ACC112 (cell line): ENCODE data around the gene NPIPB2.
"Not testable (repeated sequence)": the region's sequence is repeated elsewhere in the genome, so short reads cannot be mapped to it uniquely, and the experiment has no call there.

Experiments used
- H2AFZ ChIP-seq: fragments of 200-600 bp; sonication (generic); one replicate; pipeline ENCODE4 v1.6.0; 2017; ENCODE audit warnings: antibody characterized with exemption, low read length; ENCODE audit not compliant: unreplicated experiment
- H3K27ac ChIP-seq: fragments of 200-600 bp; sonication (generic); 2 replicates; pipeline ENCODE4 v1.5.1; 2014; ENCODE audit warnings: low read depth, mild to moderate bottlenecking, antibody characterized with exemption, low read length, moderate library complexity
- H3K27me3 ChIP-seq: fragments of 200-600 bp; sonication (generic); 2 replicates; pipeline ENCODE4 v1.6.1; 2014; ENCODE audit warnings: mild to moderate bottlenecking, antibody characterized with exemption, low read length, moderate library complexity, mixed read lengths; ENCODE audit not compliant: insufficient read depth
- H3K36me3 ChIP-seq: fragments of 200-600 bp; sonication (generic); 2 replicates; pipeline ENCODE4 v1.6.1; 2016; ENCODE audit warnings: mild to moderate bottlenecking, antibody characterized with exemption, low read length, moderate library complexity, mixed read lengths; ENCODE audit not compliant: insufficient read depth
- H3K4me1 ChIP-seq: fragments of 200-600 bp; sonication (generic); one replicate; pipeline ENCODE4 v1.6.1; 2016; ENCODE audit warnings: low read length, mixed read lengths; ENCODE audit not compliant: insufficient read depth, unreplicated experiment, control insufficient read depth
- H3K4me3 ChIP-seq: fragments of 200-600 bp; sonication (generic); 2 replicates; pipeline ENCODE4 v1.5.1; 2014; ENCODE audit warnings: mild to moderate bottlenecking, low read depth, low read length
- H3K79me2 ChIP-seq: fragments of 200-600 bp; sonication (generic); one replicate; pipeline ENCODE4 v1.6.0; 2016; ENCODE audit warnings: low read length; ENCODE audit not compliant: control insufficient read depth, unreplicated experiment, insufficient read depth

The NPIPB2 gene

DNA sequence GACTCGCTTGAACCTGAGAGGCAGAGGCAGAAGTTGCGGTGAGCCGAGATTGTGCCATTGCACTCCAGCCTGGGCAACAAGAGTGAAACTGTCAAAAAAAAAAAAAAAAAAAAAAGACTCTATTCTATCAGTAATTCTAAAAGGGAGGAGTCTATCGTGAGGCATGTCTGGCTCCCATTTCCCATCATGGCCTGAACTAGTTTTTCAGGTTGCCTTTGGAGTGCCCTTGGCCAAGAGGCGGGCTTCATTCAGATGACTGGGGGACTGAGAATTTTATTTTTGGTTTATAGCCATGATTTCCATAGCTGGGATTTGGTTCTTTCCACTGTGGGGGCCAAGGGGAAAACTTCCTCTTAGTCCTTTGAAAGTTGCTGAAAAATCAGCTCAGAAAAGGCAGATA lies 31.2 kb upstream of the NPIPB2 start:
- Histone ChIP-seq H3K36me3 (no peaks in the 10 kb centered on the region), H3K79me2 (peaks cover 18% of the 10 kb centered on the region), H3K27ac (no peak overlapping the region), H3K4me1 (peaks cover 3% of the 10 kb centered on the region), H3K4me3 (no peak overlapping the region), H2AFZ (no peak overlapping the region), H3K27me3 (no peaks in the 10 kb centered on the region)

DNA sequence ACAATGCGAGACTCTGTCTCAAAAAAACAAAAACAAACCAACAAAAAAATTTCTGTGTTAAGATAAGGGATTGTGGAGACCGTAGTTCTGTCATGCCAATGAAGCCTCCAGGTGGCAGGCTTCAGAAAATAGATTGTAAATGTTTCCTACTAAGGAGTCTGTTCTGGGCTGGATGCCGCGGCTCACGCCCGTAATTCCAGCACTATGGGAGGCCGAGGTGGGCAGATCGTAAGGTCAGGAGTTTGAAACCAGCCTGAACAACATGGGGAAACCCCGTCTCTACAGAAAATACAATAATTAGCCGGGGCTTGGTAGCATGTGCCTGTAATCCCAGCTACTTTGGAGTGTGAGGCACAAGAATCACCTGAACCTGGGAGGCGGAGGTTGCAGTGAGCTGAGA lies 30.3 kb upstream of the NPIPB2 start:
- H3K36me3 ChIP-seq = no peaks in the 10 kb centered on the region
- no peak overlapping the region for H2AFZ ChIP-seq
- no peak overlapping the region for H3K27ac ChIP-seq

GRCh38 chr16:11970292-11970691 lies 28.4 kb upstream of the NPIPB2 start:
- H3K27ac ChIP-seq, H3K36me3 ChIP-seq, H2AFZ ChIP-seq, H3K27me3 ChIP-seq, H3K4me1 ChIP-seq, H3K4me3 ChIP-seq, H3K79me2 ChIP-seq: not testable (repeated sequence)

More for the DNA sequence above, 30.3 kb upstream of the NPIPB2 start:
- Histone ChIP-seq H3K4me1 (no peaks in the 10 kb centered on the region), H3K79me2 (peaks cover 15% of the 10 kb centered on the region), H3K4me3 (no peak overlapping the region), H3K27me3 (no peaks in the 10 kb centered on the region)

- H3K27ac ChIP-seq = no peak overlapping the region
These were observed 26.7 kb upstream of the NPIPB2 start for GRCh38 chr16:11968577-11968976.

GRCh38 chr16:11967195-11967911 lies 25.5 kb upstream of the NPIPB2 start:
- H3K79me2 ChIP-seq = no peaks in the 10 kb centered on the region
- H3K27ac ChIP-seq = no peak overlapping the region
- no peak overlapping the region for H2AFZ ChIP-seq
- H3K36me3 ChIP-seq = no peaks in the 10 kb centered on the region
- peaks cover 4% of the 10 kb centered on the region for H3K4me1 ChIP-seq
- no peak overlapping the region for H3K4me3 ChIP-seq
- H3K27me3 ChIP-seq = no peaks in the 10 kb centered on the region

More at GRCh38 chr16:11968577-11968976, 26.7 kb upstream of the NPIPB2 start:
- Histone ChIP-seq H3K79me2 (no peaks in the 10 kb centered on the region), H3K36me3 (no peaks in the 10 kb centered on the region), H3K4me3 (no peak overlapping the region), H3K4me1 (peaks cover 4% of the 10 kb centered on the region), H3K27me3 (no peaks in the 10 kb centered on the region), H2AFZ (no peak overlapping the region)

GRCh38 chr16:11966173-11966572 lies 24.3 kb upstream of the NPIPB2 start:
- no peaks in the 10 kb centered on the region for H3K27me3 ChIP-seq
- no peak overlapping the region for H3K4me3 ChIP-seq
- no peak overlapping the region for H3K27ac ChIP-seq

GRCh38 chr16:11964761-11965551 lies 23.1 kb upstream of the NPIPB2 start, which contains the start of gene TNFRSF17:
TNFRSF17 (plus strand) TSS chr16:11965210; CDS start chr16:11965325, 115 bp downstream.
- Histone ChIP-seq H3K4me3 (no peak within 1 kb of the TSS), H2AFZ (no peak within 1 kb of the TSS), H3K36me3 (no peaks in the 10 kb centered on the region), H3K79me2 (no peaks in the 10 kb centered on the region), H3K4me1 (peaks cover 4% of the 10 kb centered on the region), H3K27me3 (no peaks in the 10 kb centered on the region), H3K27ac (no peak within 1 kb of the TSS)

More at GRCh38 chr16:11966173-11966572, 24.3 kb upstream of the NPIPB2 start:
- H2AFZ ChIP-seq = no peak overlapping the region
- H3K36me3 ChIP-seq = no peaks in the 10 kb centered on the region
- H3K4me1 ChIP-seq = peaks cover 4% of the 10 kb centered on the region
- H3K79me2 ChIP-seq = no peaks in the 10 kb centered on the region

DNA sequence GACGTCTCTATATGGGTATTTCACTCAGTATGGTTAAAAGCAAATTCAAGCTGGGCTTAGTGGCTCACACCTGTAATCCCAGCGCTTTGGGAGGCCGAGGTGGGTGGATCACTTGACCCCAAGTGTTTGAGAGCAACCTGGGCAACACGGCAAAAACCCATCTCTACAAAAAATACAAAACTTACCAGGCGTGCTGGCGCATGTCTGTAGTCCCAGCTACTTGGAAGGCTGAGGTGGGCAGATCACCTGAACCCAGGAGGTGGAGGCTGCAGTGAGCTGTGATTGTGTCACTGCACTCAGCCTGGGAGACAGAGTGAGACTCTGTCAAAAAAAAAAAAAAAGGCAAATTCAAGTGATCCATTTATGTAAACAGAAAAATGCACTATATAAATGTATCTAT lies 21.9 kb upstream of the NPIPB2 start:
- Histone ChIP-seq H3K79me2 (no peaks in the 10 kb centered on the region), H3K4me1 (peaks cover 4% of the 10 kb centered on the region), H3K36me3 (no peaks in the 10 kb centered on the region), H3K4me3 (no peak overlapping the region), H3K27me3 (no peaks in the 10 kb centered on the region), H2AFZ (no peak overlapping the region), H3K27ac (no peak overlapping the region)

GRCh38 chr16:11962978-11963377 lies 21.1 kb upstream of the NPIPB2 start:
- H3K27me3 ChIP-seq, H3K36me3 ChIP-seq, H3K4me1 ChIP-seq, H3K27ac ChIP-seq, H2AFZ ChIP-seq, H3K79me2 ChIP-seq, H3K4me3 ChIP-seq: not testable (repeated sequence)

GRCh38 chr16:11962457-11962856 lies 20.6 kb upstream of the NPIPB2 start:
- not testable (repeated sequence) for H3K79me2 ChIP-seq, H3K36me3 ChIP-seq, H2AFZ ChIP-seq, H3K27me3 ChIP-seq, H3K27ac ChIP-seq, H3K4me1 ChIP-seq, H3K4me3 ChIP-seq
